CD4-positive, alpha-beta T cell treated with Interleukin-4 for 1 hour (primary cell): ENCODE data around the gene TBC1D3K.
"Not testable (repeated sequence)": the region's sequence is repeated elsewhere in the genome, so short reads cannot be mapped to it uniquely, and the experiment has no call there.

Experiments
- DNase-seq, 2 donors: peaks; one replicate each; pipeline ENCODE4 v3.0.0-alpha.2; 2020 to 2022

The TBC1D3K gene

GRCh38 chr17:37924115-37924514 lies at the start of gene TBC1D3K:
TSS of gene TBC1D3K (plus strand) at chr17:37924415. CDS start at chr17:37926000, 1,585 bp downstream.
- DNase-seq, result not testable (repeated sequence)

- no peak for DNase-seq
These were observed 39.7 kb upstream of the TBC1D3K start for GRCh38 chr17:37884516-37884915.

GRCh38 chr17:37885136-37885535 lies 39.1 kb upstream of the TBC1D3K start:
- DNase-seq, result no peak

GRCh38 chr17:37888881-37889280 lies 35.3 kb upstream of the TBC1D3K start:
- DNase-seq, result no peak

GRCh38 chr17:37896961-37897360 lies 27.3 kb upstream of the TBC1D3K start:
- DNase-seq, result not testable (repeated sequence)
